A549 (cell line): ENCODE results near the gene LRRC75B. TPM values are rescaled to one million over a fixed set of nuclear protein-coding genes. Genes with fewer than 3 reads are reported as not detected.

Source experiments
- ATAC-seq, 2 experiments: fragments of 200-7000 bp in 1 of 2; fragments of >200 bp in 1 of 2; cut with Nextera tagmentation in 1 of 2; cut with Tn5 transposase in 1 of 2; 3 replicates each; pipeline versions ENCODE4 v1.8.0 to v1.9.1; 2018 to 2020; ENCODE audit warnings: mild to moderate bottlenecking in 1 of 2, moderate library complexity in 1 of 2
- CTCF ChIA-PET: fragments of 300-600 bp; sonication (Branson Sonifier 250); formaldehyde crosslinking; extraction: SDS; loops from one replicate; lab custom pipeline; 2021; ENCODE audit warnings: antibody characterized with exemption, inconsistent platforms; lab: Yijun Ruan, JAX
- POLR2A ChIA-PET: fragments of 350-600 bp; formaldehyde crosslinking; extraction: SDS; loops from one replicate; lab custom pipeline; 2021; ENCODE audit warnings: antibody characterized with exemption, inconsistent platforms; lab: Yijun Ruan, JAX
- DNase-seq, 2 experiments: peaks; one replicate each; pipeline versions ENCODE4 v3.0.0 to v3.0.0-alpha.2; 2011 to 2016; ENCODE audit warnings: low read depth in 1 of 2, low spot score in 1 of 2
- FAIRE-seq: peaks from 2 replicates; lab custom pipeline; 2011; peaks lifted over from hg19 to GRCh38; lab: Jason Lieb, UNC
- H3K27ac ChIP-seq, 2 experiments: fragments of >200 bp; sonication (Bioruptor Twin); formaldehyde crosslinking; 3 replicates each; pipeline ENCODE4 v1.5.1; 2016 to 2017
- H3K4me1 ChIP-seq: fragments of >200 bp; sonication (Bioruptor Twin); formaldehyde crosslinking; 3 replicates; pipeline ENCODE4 v1.6.1; 2016
- H3K4me2 ChIP-seq: fragments of >200 bp; sonication (Bioruptor Twin); formaldehyde crosslinking; 3 replicates; pipeline ENCODE4 v1.6.1; 2016
- H3K4me3 ChIP-seq: fragments of >200 bp; sonication (Bioruptor Twin); formaldehyde crosslinking; 3 replicates; pipeline ENCODE4 v1.5.1; 2016
- H3K9me3 ChIP-seq: fragments of >200 bp; sonication (Bioruptor Twin); formaldehyde crosslinking; 3 replicates; pipeline ENCODE4 v1.6.1; 2016
- CHD2 ChIP-seq: fragments of 150-350 bp; IDR thresholded peaks from 2 replicates; pipeline ENCODE4 v1.6.1; 2014; ENCODE audit warnings: low read length; ENCODE audit not compliant: partially characterized antibody
- HOXA7 ChIP-seq: fragments of 250-450 bp; sonication (Bioruptor Pico); IDR thresholded peaks from 2 replicates; pipeline ENCODE4 v1.5.0; 2020; ENCODE audit warnings: mild to moderate bottlenecking, moderate library complexity
- REST ChIP-seq: fragments of 200-600 bp; sonication (generic); IDR thresholded peaks from 2 replicates; pipeline ENCODE4 v1.6.1; 2016; ENCODE audit warnings: antibody characterized with exemption, mild to moderate bottlenecking, moderate library complexity
- RNF2 ChIP-seq: fragments of 200-600 bp; sonication (generic); IDR thresholded peaks from 2 replicates; pipeline ENCODE4 v1.6.1; 2016; ENCODE audit warnings: low read depth, mild to moderate bottlenecking, antibody characterized with exemption, moderate library complexity, borderline replicate concordance
- ZFP36 ChIP-seq: fragments of 450-650 bp; IDR thresholded peaks from 2 replicates; pipeline ENCODE4 v1.6.1; 2014; ENCODE audit warnings: borderline replicate concordance; ENCODE audit not compliant: partially characterized antibody
- WGBS: methylation state at CpG from one replicate; pipeline ENCODE4 v1.1.6; 2017; ENCODE audit errors: missing lambda C conversion rate; 5-methylcytosine and 5-hydroxymethylcytosine counted together
- polyA plus RNA-seq, 4 experiments: library from polyadenylated mRNA; depleted of rRNA in 3 of 4; stranded (reverse); fragments of >200 nt; fragmentation: RNase III in 1 of 4; extraction: RNeasy Plus Mini Kit Qiagen cat#74134 plus additional on column Dnase treatment in 1 of 4; gene quantifications; 2 replicates in 3 of 4; 3 replicates in 1 of 4; pipeline ENCODE4 v1.2.3, GENCODE V29; 2011 to 2017
- TF ChIP-seq, protein P1 (sequence below): fragments of 250-450 bp; sonication (Bioruptor Pico); IDR thresholded peaks from 2 replicates; pipeline ENCODE4 v1.5.0; 2020; ENCODE audit warnings: low read depth, mild to moderate bottlenecking, moderate library complexity
- TF ChIP-seq, protein P2 (sequence below): fragments of 250-450 bp; sonication (Bioruptor Pico); IDR thresholded peaks from 2 replicates; pipeline ENCODE4 v1.5.0; 2021; ENCODE audit warnings: mild to moderate bottlenecking, moderate library complexity, borderline replicate concordance
- TF ChIP-seq, protein P3 (sequence below): IDR thresholded peaks from 2 replicates; pipeline ENCODE4 v1.6.1; 2012; ENCODE audit warnings: low read depth, borderline replicate concordance

LRRC75B gene
- polyA plus RNA-seq, 2 of the 4 experiments (the other 2 are of a cell fraction): 5.3 to 8.3 TPM

GRCh38 chr22:24536089-24536488 lies 56.8 kb downstream of the LRRC75B start:
- Histone ChIP-seq H3K27ac (no peak overlapping the region), H3K4me1 (no peaks in the 10 kb centered on the region; the same call in 2 of the 3 replicates), H3K4me3 (no peak overlapping the region)
- no peak for DNase-seq
- POLR2A ChIA-PET: no interaction called here
- TF ChIP-seq, protein P1, sequence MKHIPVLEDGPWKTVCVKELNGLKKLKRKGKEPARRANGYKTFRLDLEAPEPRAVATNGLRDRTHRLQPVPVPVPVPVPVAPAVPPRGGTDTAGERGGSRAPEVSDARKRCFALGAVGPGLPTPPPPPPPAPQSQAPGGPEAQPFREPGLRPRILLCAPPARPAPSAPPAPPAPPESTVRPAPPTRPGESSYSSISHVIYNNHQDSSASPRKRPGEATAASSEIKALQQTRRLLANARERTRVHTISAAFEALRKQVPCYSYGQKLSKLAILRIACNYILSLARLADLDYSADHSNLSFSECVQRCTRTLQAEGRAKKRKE (CRISPR knock-in tag): no peak
- TF ChIP-seq CHD2 (no peak), HOXA7 (CRISPR knock-in tag) (no peak), REST (no peak), ZFP36 (no peak), RNF2 (no peak)
- TF ChIP-seq, protein P2, sequence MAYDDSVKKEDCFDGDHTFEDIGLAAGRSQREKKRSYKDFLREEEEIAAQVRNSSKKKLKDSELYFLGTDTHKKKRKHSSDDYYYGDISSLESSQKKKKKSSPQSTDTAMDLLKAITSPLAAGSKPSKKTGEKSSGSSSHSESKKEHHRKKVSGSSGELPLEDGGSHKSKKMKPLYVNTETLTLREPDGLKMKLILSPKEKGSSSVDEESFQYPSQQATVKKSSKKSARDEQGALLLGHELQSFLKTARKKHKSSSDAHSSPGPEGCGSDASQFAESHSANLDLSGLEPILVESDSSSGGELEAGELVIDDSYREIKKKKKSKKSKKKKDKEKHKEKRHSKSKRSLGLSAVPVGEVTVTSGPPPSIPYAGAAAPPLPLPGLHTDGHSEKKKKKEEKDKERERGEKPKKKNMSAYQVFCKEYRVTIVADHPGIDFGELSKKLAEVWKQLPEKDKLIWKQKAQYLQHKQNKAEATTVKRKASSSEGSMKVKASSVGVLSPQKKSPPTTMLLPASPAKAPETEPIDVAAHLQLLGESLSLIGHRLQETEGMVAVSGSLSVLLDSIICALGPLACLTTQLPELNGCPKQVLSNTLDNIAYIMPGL (CRISPR knock-in tag): no peak
- TF ChIP-seq, protein P3, sequence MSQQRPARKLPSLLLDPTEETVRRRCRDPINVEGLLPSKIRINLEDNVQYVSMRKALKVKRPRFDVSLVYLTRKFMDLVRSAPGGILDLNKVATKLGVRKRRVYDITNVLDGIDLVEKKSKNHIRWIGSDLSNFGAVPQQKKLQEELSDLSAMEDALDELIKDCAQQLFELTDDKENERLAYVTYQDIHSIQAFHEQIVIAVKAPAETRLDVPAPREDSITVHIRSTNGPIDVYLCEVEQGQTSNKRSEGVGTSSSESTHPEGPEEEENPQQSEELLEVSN: no peak
- TF ChIP-seq, all 56 proteins: peak for 0
- WGBS: 81% methylated on average over 3 of the region's 3 CpGs
- ATAC-seq (no peak), FAIRE-seq (no peak)
- Histone ChIP-seq H3K4me2 (no peak overlapping the region), H3K9me3 (no peaks in the 10 kb centered on the region)
- CTCF ChIA-PET: interaction anchor here (0.8 to 1.8 kb wide), 3 partner anchors 9 to 18 kb away, joined by 4 to 8 read pairs (median 5); no protein-coding TSS in a partner anchor

Other genes starting within 250 kb of the LRRC75B start
- 0.48 and 0.99 TPM in 2 replicates for gene ADORA2A, start 165.5 kb downstream of the LRRC75B start, polyA plus RNA-seq (2011; rRNA removed)
- 1.5 to 1.9 TPM (median 1.8 TPM) in 3 replicates for gene ADORA2A, start 165.5 kb downstream of the LRRC75B start, polyA plus RNA-seq (2017; fragmentation: RNase III; extraction: RNeasy Plus Mini Kit Qiagen cat#74134 plus additional on column Dnase treatment)
- 0.05 TPM in 1 of 2 replicates, not detected in the other for gene UPB1, start 97.7 kb downstream of the LRRC75B start, polyA plus RNA-seq (2011; rRNA removed)
- 0.04 to 0.07 TPM (median 0.04 TPM) in 3 replicates for gene UPB1, start 97.7 kb downstream of the LRRC75B start, polyA plus RNA-seq (2017; fragmentation: RNase III; extraction: RNeasy Plus Mini Kit Qiagen cat#74134 plus additional on column Dnase treatment)
- 37.1 and 48.2 TPM in 2 replicates for gene GUCD1, start 37.9 kb downstream of the LRRC75B start, polyA plus RNA-seq (2011; rRNA removed)
- gene GUCD1, start 37.9 kb downstream of the LRRC75B start, polyA plus RNA-seq (2017; fragmentation: RNase III; extraction: RNeasy Plus Mini Kit Qiagen cat#74134 plus additional on column Dnase treatment): 37.7 to 43.8 TPM (median 43.5 TPM) in 3 replicates
- gene SNRPD3, start 37.1 kb downstream of the LRRC75B start, polyA plus RNA-seq (2011; rRNA removed): 157 and 212 TPM in 2 replicates
- gene SNRPD3, start 37.1 kb downstream of the LRRC75B start, polyA plus RNA-seq (2017; fragmentation: RNase III; extraction: RNeasy Plus Mini Kit Qiagen cat#74134 plus additional on column Dnase treatment): 334 to 372 TPM (median 344 TPM) in 3 replicates
- gene GGT1, start 10.1 kb upstream of the LRRC75B start, polyA plus RNA-seq (2011; rRNA removed): 50.1 and 51.5 TPM in 2 replicates
- 102 to 125 TPM (median 118 TPM) in 3 replicates for gene GGT1, start 10.1 kb upstream of the LRRC75B start, polyA plus RNA-seq (2017; fragmentation: RNase III; extraction: RNeasy Plus Mini Kit Qiagen cat#74134 plus additional on column Dnase treatment)
- not detected in 2 replicates for gene PIWIL3, start 181.6 kb upstream of the LRRC75B start, polyA plus RNA-seq (2011; rRNA removed)
- gene PIWIL3, start 181.6 kb upstream of the LRRC75B start, polyA plus RNA-seq (2017; fragmentation: RNase III; extraction: RNeasy Plus Mini Kit Qiagen cat#74134 plus additional on column Dnase treatment): not detected in 3 replicates
- gene SGSM1, start 213.1 kb upstream of the LRRC75B start, polyA plus RNA-seq (2011; rRNA removed): 1.3 and 1.4 TPM in 2 replicates
- gene SGSM1, start 213.1 kb upstream of the LRRC75B start, polyA plus RNA-seq (2017; fragmentation: RNase III; extraction: RNeasy Plus Mini Kit Qiagen cat#74134 plus additional on column Dnase treatment): 0.17 to 0.50 TPM (median 0.47 TPM) in 3 replicates